IPS DF 6.9 (cell line): ENCODE results near the gene PEX11A.
"Not testable (repeated sequence)": the region's sequence is repeated elsewhere in the genome, so short reads cannot be mapped to it uniquely, and the experiment has no call there.

Experiments
- DNase-seq: peaks from one replicate; pipeline ENCODE4 v3.0.0-alpha.2; 2013; ENCODE audit warnings: low read depth, low spot score
- H3K27ac ChIP-seq: one replicate; pipeline ENCODE4 v1.5.1; 2013; ENCODE audit warnings: low read length, control low read depth
- H3K27me3 ChIP-seq: 2 replicates; pipeline ENCODE4 v1.6.1; 2013; ENCODE audit warnings: mild to moderate bottlenecking, low read length; ENCODE audit not compliant: control insufficient read depth, insufficient read depth
- H3K36me3 ChIP-seq: 2 replicates; pipeline ENCODE4 v1.6.1; 2013; ENCODE audit warnings: low read length; ENCODE audit not compliant: control insufficient read depth, insufficient read depth
- H3K4me1 ChIP-seq: 2 replicates; pipeline ENCODE4 v1.6.1; 2013; ENCODE audit warnings: low read length; ENCODE audit not compliant: control insufficient read depth, insufficient read depth
- H3K4me3 ChIP-seq: 2 replicates; pipeline ENCODE4 v1.5.1; 2013; ENCODE audit warnings: mild to moderate bottlenecking, low read length
- H3K9me3 ChIP-seq: 2 replicates; pipeline ENCODE4 v1.6.1; 2013; ENCODE audit warnings: low read length, inconsistent platforms; ENCODE audit not compliant: control insufficient read depth, insufficient read depth
- WGBS: extraction: QIAGEN DNeasy Blood & Tissue Kit; methylation state at CpG from one replicate; pipeline ENCODE4 v1.1.7; 2013; ENCODE audit warnings: mixed read lengths, missing lambda C conversion rate; ENCODE audit not compliant: insufficient read length, insufficient coverage; 5-methylcytosine and 5-hydroxymethylcytosine counted together

Gene PEX11A

DNA sequence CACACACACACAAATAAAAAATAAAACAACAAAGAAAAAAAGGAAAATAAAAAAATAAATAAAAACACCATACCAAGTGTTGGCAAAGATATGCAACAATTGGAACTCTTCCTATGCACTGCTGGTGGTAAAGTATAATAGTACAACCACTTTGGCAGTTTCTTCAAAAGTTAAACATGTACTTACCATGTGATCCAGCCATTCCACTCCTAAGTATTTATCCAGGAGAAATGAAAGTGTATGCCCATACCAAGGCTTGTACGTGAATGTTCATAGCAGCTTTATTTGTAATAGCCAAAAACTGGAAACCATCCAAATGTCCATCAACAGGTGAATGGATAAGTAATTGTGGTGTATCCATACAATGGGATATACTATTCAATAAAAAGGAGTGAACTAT, 17.0 kb upstream of the PEX11A start:
- no peaks in the 10 kb centered on the region for H3K4me1 ChIP-seq
- no peaks in the 10 kb centered on the region for H3K36me3 ChIP-seq
- no peak for DNase-seq
- no peak overlapping the region for H3K4me3 ChIP-seq
- WGBS = no CpG with 5 or more reads among the region's 1 CpG
- H3K9me3 ChIP-seq = no peaks in the 10 kb centered on the region
- no peak overlapping the region for H3K27ac ChIP-seq
- no peaks in the 10 kb centered on the region for H3K27me3 ChIP-seq

DNA sequence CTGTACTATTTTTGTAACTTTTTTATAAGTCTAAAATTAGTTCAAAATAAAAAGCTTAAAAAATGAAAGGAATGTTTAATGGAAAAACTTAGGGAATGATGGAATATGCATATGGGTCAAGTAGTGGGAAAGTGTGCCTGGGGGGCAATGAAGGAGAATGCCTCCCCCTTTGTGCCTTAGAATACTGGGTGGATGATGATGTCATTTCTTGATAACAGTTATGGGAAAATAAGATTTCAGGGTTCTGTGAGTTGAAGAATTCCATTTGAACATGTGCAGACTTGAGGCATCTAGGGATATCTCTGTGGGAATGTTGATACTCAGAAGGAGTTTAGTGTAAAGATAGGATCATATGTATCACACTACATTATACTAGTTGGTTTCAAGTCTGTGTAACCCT, 13.9 kb upstream of the PEX11A start:
- H3K27me3 ChIP-seq = no peaks in the 10 kb centered on the region
- H3K36me3 ChIP-seq = no peaks in the 10 kb centered on the region
- H3K4me3 ChIP-seq = no peak overlapping the region
- H3K9me3 ChIP-seq = no peaks in the 10 kb centered on the region
- no peak overlapping the region for H3K27ac ChIP-seq
- no peak for DNase-seq
- H3K4me1 ChIP-seq = no peaks in the 10 kb centered on the region

- H3K4me1 ChIP-seq = no peaks in the 10 kb centered on the region
- WGBS = no CpG with 5 or more reads among the region's 1 CpG
- H3K9me3 ChIP-seq = no peaks in the 10 kb centered on the region
- no peaks in the 10 kb centered on the region for H3K36me3 ChIP-seq
- H3K4me3 ChIP-seq = no peak overlapping the region
- H3K27ac ChIP-seq = no peak overlapping the region
- no peak for DNase-seq
- no peaks in the 10 kb centered on the region for H3K27me3 ChIP-seq
These were observed 4.6 kb upstream of the PEX11A start for GRCh38 chr15:89695198-89695597.

GRCh38 chr15:89693696-89694095, 3.1 kb upstream of the PEX11A start:
- Histone ChIP-seq H3K36me3 (no peaks in the 10 kb centered on the region), H3K27ac (no peak overlapping the region), H3K27me3 (no peaks in the 10 kb centered on the region), H3K9me3 (no peaks in the 10 kb centered on the region), H3K4me1 (no peaks in the 10 kb centered on the region), H3K4me3 (no peak overlapping the region)
- no CpG with 5 or more reads among the region's 1 CpG for WGBS
- no peak for DNase-seq

DNA sequence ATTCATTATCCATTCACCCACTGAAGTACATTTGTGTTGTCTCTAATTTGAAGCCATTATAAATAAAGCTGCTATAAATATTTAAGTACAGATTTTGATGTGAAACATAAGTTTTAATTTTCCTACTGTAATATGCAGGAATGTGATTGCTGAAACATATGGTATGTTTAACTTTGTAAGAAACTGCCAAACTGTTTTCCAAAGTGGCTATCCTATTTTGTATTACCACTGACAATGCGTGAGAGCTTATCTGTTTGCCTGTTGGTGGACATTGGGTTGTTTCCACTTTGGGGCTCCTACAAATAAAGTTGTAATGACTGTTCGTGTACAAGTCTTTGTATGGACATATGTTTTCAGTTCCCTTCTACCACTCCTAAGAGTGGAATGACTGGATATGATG, 2.5 kb upstream of the PEX11A start:
- H3K4me3 ChIP-seq = no peak overlapping the region
- no peaks in the 10 kb centered on the region for H3K9me3 ChIP-seq
- no CpG with 5 or more reads among the region's 2 CpGs for WGBS
- H3K27ac ChIP-seq = no peak overlapping the region
- DNase-seq = no peak
- no peaks in the 10 kb centered on the region for H3K27me3 ChIP-seq
- no peaks in the 10 kb centered on the region for H3K4me1 ChIP-seq
- no peaks in the 10 kb centered on the region for H3K36me3 ChIP-seq

GRCh38 chr15:89689930-89690275, 651 bp downstream of the PEX11A start:
- DNase-seq, H3K27ac ChIP-seq, H3K4me1 ChIP-seq: not testable (repeated sequence)

DNA sequence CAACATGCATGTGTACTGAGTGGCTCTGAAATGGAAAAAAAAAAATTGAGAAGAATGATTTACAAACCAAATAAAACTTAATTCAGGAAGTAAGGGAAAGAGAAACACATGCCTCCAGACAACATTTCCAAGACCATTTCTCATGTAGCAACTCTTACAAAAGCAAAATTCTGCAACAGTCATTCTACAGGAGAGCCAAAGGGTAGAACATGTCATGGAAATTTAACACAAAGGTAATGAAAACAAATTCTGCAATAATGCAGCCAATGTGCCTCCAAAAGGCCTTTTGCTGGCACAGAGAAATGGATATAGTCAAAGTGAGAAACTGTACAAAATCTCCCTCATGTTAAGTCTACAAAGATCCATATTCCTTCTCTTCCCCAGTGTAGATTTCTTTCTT, 4.0 kb downstream of the PEX11A start:
- Histone ChIP-seq H3K4me1 (no peaks in the 10 kb centered on the region), H3K9me3 (no peaks in the 10 kb centered on the region), H3K27ac (no peak overlapping the region), H3K4me3 (no peak overlapping the region), H3K36me3 (no peaks in the 10 kb centered on the region), H3K27me3 (no peaks in the 10 kb centered on the region)
- DNase-seq = no peak

More at GRCh38 chr15:89689930-89690275, 651 bp downstream of the PEX11A start:
- peak overlapping the region; percentile 69; the same call in 1 of the 2 replicates for H3K4me3 ChIP-seq
- H3K36me3 ChIP-seq, H3K27me3 ChIP-seq, H3K9me3 ChIP-seq: not testable (repeated sequence)
- WGBS = no CpG with 5 or more reads among the region's 15 CpGs

- WGBS = no CpG with 5 or more reads among the region's 2 CpGs
- Histone ChIP-seq H3K9me3 (no peaks in the 10 kb centered on the region), H3K4me1 (no peaks in the 10 kb centered on the region), H3K27ac (no peak overlapping the region), H3K36me3 (no peaks in the 10 kb centered on the region), H3K4me3 (no peak overlapping the region), H3K27me3 (no peaks in the 10 kb centered on the region)
- DNase-seq = no peak
These were observed 4.6 kb downstream of the PEX11A start for GRCh38 chr15:89685995-89686394.

- no peaks in the 10 kb centered on the region for H3K4me1 ChIP-seq
- no peak for DNase-seq
These were observed 9.4 kb downstream of the PEX11A start for GRCh38 chr15:89681146-89681545.

GRCh38 chr15:89680282-89680873, 10.2 kb downstream of the PEX11A start:
- Histone ChIP-seq H3K9me3 (no peaks in the 10 kb centered on the region), H3K4me3 (no peak overlapping the region), H3K4me1 (no peaks in the 10 kb centered on the region), H3K27ac (no peak overlapping the region), H3K36me3 (no peaks in the 10 kb centered on the region), H3K27me3 (no peaks in the 10 kb centered on the region)
- no peak for DNase-seq
- no CpG with 5 or more reads among the region's 5 CpGs for WGBS

More at GRCh38 chr15:89681146-89681545, 9.4 kb downstream of the PEX11A start:
- WGBS = no CpG with 5 or more reads among the region's 2 CpGs
- Histone ChIP-seq H3K9me3 (no peaks in the 10 kb centered on the region), H3K27ac (no peak overlapping the region), H3K27me3 (no peaks in the 10 kb centered on the region), H3K36me3 (no peaks in the 10 kb centered on the region), H3K4me3 (no peak overlapping the region)

GRCh38 chr15:89679212-89679611, 11.3 kb downstream of the PEX11A start, which contains the start of gene PLIN1:
Gene PLIN1 (minus strand): TSS chr15:89679367. CDS start chr15:89677489, 1,878 bp downstream.
- WGBS = no CpG with 5 or more reads among the region's 2 CpGs
- H3K36me3 ChIP-seq = no peaks in the 10 kb centered on the region
- no peaks in the 10 kb centered on the region for H3K4me1 ChIP-seq
- no peaks in the 10 kb centered on the region for H3K9me3 ChIP-seq
- H3K27ac ChIP-seq = no peak within 1 kb of the TSS
- H3K27me3 ChIP-seq = no peaks in the 10 kb centered on the region
- H3K4me3 ChIP-seq = no peak within 1 kb of the TSS
- no peak for DNase-seq
